ENCODE data around the gene AMT.
A peak's percentile ranks its signal among the peaks of the same experiment; 100 is the strongest.

Gene AMT

GRCh38 chr3:49387721-49388120 lies 34.6 kb downstream of the AMT start:
- DNase-seq (ENCODE audit: low read depth): peak; percentile 15

DNA sequence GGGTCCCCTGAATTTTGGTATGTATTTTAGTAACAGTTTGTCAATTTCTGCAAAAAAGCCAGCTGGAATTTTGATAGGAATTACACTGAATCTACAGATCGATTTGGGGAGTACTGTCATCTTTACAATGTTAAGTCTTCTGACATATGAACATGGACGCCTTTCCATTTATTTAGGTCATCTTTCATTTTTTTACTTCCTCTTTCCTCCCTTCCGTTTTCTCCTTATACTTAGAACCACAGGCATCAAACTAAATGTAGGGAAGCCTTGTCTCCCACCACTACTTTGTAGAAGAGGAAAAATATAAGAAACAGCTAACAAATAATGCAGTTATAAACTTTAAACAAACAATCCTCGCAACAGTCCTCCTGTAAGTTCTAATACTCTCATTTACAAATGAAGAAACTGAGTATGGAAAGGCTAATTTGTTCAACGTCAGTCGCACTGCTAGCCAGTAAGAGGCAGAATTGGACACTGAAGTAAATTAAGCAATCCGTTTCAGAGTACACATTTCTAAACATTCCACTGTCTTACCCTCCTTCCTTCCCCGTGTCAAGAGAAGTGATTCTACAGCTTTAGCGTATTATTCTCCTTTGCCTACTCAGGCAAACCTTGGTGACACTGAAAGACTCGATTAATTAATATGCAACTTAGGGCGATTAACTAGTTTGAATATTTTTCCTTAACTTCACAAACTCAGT lies 36.1 kb downstream of the AMT start:
- no peak for DNase-seq (ENCODE audit: low read depth)
- no peak overlapping the region for H3K4me3 ChIP-seq (ENCODE audit: low read length)
- TF ChIP-seq, protein P1, sequence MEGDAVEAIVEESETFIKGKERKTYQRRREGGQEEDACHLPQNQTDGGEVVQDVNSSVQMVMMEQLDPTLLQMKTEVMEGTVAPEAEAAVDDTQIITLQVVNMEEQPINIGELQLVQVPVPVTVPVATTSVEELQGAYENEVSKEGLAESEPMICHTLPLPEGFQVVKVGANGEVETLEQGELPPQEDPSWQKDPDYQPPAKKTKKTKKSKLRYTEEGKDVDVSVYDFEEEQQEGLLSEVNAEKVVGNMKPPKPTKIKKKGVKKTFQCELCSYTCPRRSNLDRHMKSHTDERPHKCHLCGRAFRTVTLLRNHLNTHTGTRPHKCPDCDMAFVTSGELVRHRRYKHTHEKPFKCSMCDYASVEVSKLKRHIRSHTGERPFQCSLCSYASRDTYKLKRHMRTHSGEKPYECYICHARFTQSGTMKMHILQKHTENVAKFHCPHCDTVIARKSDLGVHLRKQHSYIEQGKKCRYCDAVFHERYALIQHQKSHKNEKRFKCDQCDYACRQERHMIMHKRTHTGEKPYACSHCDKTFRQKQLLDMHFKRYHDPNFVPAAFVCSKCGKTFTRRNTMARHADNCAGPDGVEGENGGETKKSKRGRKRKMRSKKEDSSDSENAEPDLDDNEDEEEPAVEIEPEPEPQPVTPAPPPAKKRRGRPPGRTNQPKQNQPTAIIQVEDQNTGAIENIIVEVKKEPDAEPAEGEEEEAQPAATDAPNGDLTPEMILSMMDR (conservative IDR thresholded peaks at IDR 0.05; ENCODE audit: low read length): no peak

More at GRCh38 chr3:49387721-49388120, 34.6 kb downstream of the AMT start:
- TF ChIP-seq, protein P1 (conservative IDR thresholded peaks at IDR 0.05; ENCODE audit: low read length): no peak
- H3K4me3 ChIP-seq (ENCODE audit: low read length): no peak overlapping the region

DNA sequence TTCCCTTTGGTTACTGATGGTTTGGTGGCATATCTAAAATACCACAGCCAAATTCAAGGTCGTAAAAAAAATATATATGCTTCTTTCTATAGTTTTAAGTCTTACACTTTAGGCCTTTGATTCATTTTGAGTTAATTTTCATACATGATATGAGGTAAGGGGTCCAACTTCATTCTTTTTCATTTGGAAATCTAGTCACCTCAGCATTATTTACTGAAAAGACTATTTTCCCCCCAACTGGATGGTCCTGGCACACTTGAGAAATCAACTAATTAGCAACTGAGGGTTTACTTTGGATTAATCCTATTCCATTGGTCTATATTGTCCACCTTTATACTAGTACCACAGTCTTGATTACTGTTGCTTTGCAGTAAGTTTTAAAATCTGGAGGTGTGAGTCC lies 36.7 kb downstream of the AMT start:
- DNase-seq (ENCODE audit: low read depth): no peak
- TF ChIP-seq, protein P1 (conservative IDR thresholded peaks at IDR 0.05; ENCODE audit: low read length): no peak
- no peak overlapping the region for H3K4me3 ChIP-seq (ENCODE audit: low read length)

- TF ChIP-seq, protein P1 (conservative IDR thresholded peaks at IDR 0.05; ENCODE audit: low read length): no peak
- H3K4me3 ChIP-seq (ENCODE audit: low read length): no peak overlapping the region
- no peak for DNase-seq (ENCODE audit: low read depth)
Observed at GRCh38 chr3:49383387-49383786, 38.9 kb downstream of the AMT start.

DNA sequence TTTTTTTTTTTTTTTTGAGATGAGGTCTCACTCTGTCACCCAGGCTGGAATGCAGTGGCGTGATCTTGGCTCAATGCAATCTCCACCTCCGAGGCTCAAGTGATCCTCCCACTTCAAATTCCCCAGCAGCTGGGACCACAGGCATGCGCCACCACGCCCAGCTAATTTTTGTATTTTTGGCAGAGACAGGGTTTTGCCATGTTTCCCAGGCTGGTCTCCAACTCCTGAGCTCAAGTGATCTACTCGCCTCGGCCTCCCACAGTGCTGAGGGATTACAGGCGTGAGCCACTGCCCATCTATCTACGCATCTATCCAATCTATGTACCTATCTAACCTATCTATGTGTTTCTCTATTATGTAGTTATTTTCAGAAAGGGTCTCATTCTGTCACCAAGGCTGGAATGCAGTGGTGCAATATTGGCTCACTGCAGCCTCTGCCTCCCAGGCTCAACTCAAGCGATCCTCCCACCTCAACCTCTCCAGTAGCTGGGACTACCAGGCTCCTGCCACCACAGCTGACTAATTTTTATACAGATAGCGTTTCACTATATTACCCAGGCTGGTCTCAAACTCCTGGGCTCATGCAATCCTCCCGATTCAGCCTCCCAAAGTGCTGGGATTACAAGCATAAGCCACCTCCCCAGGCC lies 43.9 kb downstream of the AMT start:
- H3K4me3 ChIP-seq (ENCODE audit: low read length): no peak overlapping the region
- TF ChIP-seq, protein P1 (conservative IDR thresholded peaks at IDR 0.05; ENCODE audit: low read length): no peak
- DNase-seq (ENCODE audit: low read depth): peak; percentile 95

GRCh38 chr3:49377483-49377882 lies 44.8 kb downstream of the AMT start:
- TF ChIP-seq, protein P1 (conservative IDR thresholded peaks at IDR 0.05; ENCODE audit: low read length): no peak
- peak; percentile 71 for DNase-seq (ENCODE audit: low read depth)
- H3K4me3 ChIP-seq (ENCODE audit: low read length): no peak overlapping the region

DNA sequence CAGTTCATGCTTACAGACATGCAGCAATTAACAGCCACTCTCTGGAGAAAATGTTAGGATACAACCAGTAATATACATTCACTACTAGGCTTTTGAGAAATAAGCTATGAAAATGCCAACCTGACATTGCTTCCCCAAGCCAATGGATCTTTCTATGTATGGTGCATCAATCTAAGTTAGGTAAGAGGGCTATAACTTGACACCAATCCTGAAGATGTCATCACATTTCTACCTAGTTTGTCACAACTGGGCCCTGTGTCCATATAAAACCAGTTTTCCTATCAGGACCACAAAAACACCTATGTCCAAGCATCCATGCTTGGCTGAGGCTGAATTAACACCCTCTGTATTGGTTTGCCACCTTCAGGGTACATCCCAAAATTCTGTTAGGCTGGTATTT lies 50.3 kb downstream of the AMT start:
- no peak for DNase-seq (ENCODE audit: low read depth)
- no peak overlapping the region for H3K4me3 ChIP-seq (ENCODE audit: low read length)
- TF ChIP-seq, protein P1 (conservative IDR thresholded peaks at IDR 0.05; ENCODE audit: low read length): no peak

All from AG10803 (cell line).